ENCODE measurements around the gene NKAIN1. TPM values are rescaled to one million over a fixed set of nuclear protein-coding genes. Genes with fewer than 3 reads are reported as not detected.

The NKAIN1 gene
- total RNA-seq, 1 experiment from 2014 or later: 0.18 TPM

- peaks cover 18% of the 10 kb centered on the region for H3K27me3 ChIP-seq (ENCODE audit: low read length)
- H3K36me3 ChIP-seq (ENCODE audit: low read depth, low read length): no peaks in the 10 kb centered on the region
- TF ChIP-seq EZH2phosphoT487 (IDR thresholded peaks at IDR 0.05; ENCODE audit: borderline replicate concordance, low read length): no peak
- no peak for TF ChIP-seq EZH2 (IDR thresholded peaks at IDR 0.05; ENCODE audit: low read length, unreplicated experiment)
- no peak for TF ChIP-seq CTCF (conservative IDR thresholded peaks at IDR 0.05; ENCODE audit: low read depth, low read length)
- H3K9ac ChIP-seq (ENCODE audit: low read length): no peak overlapping the region
- no peaks in the 10 kb centered on the region for H3K79me2 ChIP-seq (ENCODE audit: low read length)
- DNase-seq (no peak), ATAC-seq (no peak)
- H3K27ac ChIP-seq (ENCODE audit: low read length): no peak overlapping the region
- no peak overlapping the region for H3K4me3 ChIP-seq (ENCODE audit: low read length)
- BruUV-seq (replicated peaks): no TSS peak
- no peak overlapping the region for H3K4me2 ChIP-seq (ENCODE audit: low read length)
- intact Hi-C loops (cut with micrococcal nuclease): no loop called here
- no peaks in the 10 kb centered on the region for H4K20me1 ChIP-seq (ENCODE audit: low read length)
- no peaks in the 10 kb centered on the region for H3K9me3 ChIP-seq (ENCODE audit: low read length)
- H3K9me2 ChIP-seq (replicated peaks; ENCODE audit: low read length): no peaks in the 10 kb centered on the region
- ChIA-PET POLR2A (ENCODE audit: unreplicated experiment) (no interaction called here), CTCF (no interaction called here)
- H3F3A ChIP-seq (ENCODE audit: low read length, unreplicated experiment): no peaks in the 10 kb centered on the region
- H3K4me1 ChIP-seq (ENCODE audit: insufficient read depth, low read length): 0 out of 2 replicates have a peak, but pooled peaks cover 1% of the 10 kb centered on the region
- H2AFZ ChIP-seq (ENCODE audit: low read length): no peak overlapping the region
These were observed 5.5 kb downstream of the NKAIN1 start for GRCh38 chr1:31234123-31234708.

GRCh38 chr1:31232689-31233088 lies 7.0 kb downstream of the NKAIN1 start:
- no peaks in the 10 kb centered on the region for H3K79me2 ChIP-seq (ENCODE audit: low read length)
- POLR2A ChIA-PET (ENCODE audit: unreplicated experiment): no interaction called here
- no peak overlapping the region for H3K4me3 ChIP-seq (ENCODE audit: low read length)
- BruUV-seq (replicated peaks): no TSS peak
- H4K20me1 ChIP-seq (ENCODE audit: low read length): no peaks in the 10 kb centered on the region
- H3K4me2 ChIP-seq (ENCODE audit: low read length): no peak overlapping the region
- intact Hi-C loops (cut with micrococcal nuclease): no loop called here
- ATAC-seq: no peak
- H3F3A ChIP-seq (ENCODE audit: low read length, unreplicated experiment): no peaks in the 10 kb centered on the region
- 0 out of 2 replicates have a peak, but pooled peaks cover 6% of the 10 kb centered on the region for H3K4me1 ChIP-seq (ENCODE audit: insufficient read depth, low read length)
- no peaks in the 10 kb centered on the region for H3K9me2 ChIP-seq (replicated peaks; ENCODE audit: low read length)
- no peak overlapping the region for H3K9ac ChIP-seq (ENCODE audit: low read length)
- H3K9me3 ChIP-seq (ENCODE audit: low read length): no peaks in the 10 kb centered on the region
- H3K27ac ChIP-seq (ENCODE audit: low read length): no peak overlapping the region
- DNase-seq: no peak
- H2AFZ ChIP-seq (ENCODE audit: low read length): no peak overlapping the region
- H3K36me3 ChIP-seq (ENCODE audit: low read depth, low read length): no peaks in the 10 kb centered on the region
- H3K27me3 ChIP-seq (ENCODE audit: low read length): 0 out of 2 replicates have a peak, but pooled peaks cover 4% of the 10 kb centered on the region
- TF ChIP-seq EZH2 (IDR thresholded peaks at IDR 0.05; ENCODE audit: low read length, unreplicated experiment) (no peak), EZH2phosphoT487 (IDR thresholded peaks at IDR 0.05; ENCODE audit: borderline replicate concordance, low read length) (no peak), CTCF (conservative IDR thresholded peaks at IDR 0.05; ENCODE audit: low read depth, low read length) (no peak)
- CTCF ChIA-PET: no interaction called here

- no peaks in the 10 kb centered on the region for H4K20me1 ChIP-seq (ENCODE audit: low read length)
- no peaks in the 10 kb centered on the region for H3K79me2 ChIP-seq (ENCODE audit: low read length)
- H3K36me3 ChIP-seq (ENCODE audit: low read depth, low read length): no peaks in the 10 kb centered on the region
- CTCF ChIA-PET: no interaction called here
- H3F3A ChIP-seq (ENCODE audit: low read length, unreplicated experiment): no peaks in the 10 kb centered on the region
- POLR2A ChIA-PET (ENCODE audit: unreplicated experiment): no interaction called here
- no peak overlapping the region for H3K9ac ChIP-seq (ENCODE audit: low read length)
- ATAC-seq (no peak), DNase-seq (no peak)
- 0 out of 2 replicates have a peak, but pooled peaks cover 4% of the 10 kb centered on the region for H3K27me3 ChIP-seq (ENCODE audit: low read length)
- H3K9me3 ChIP-seq (ENCODE audit: low read length): no peaks in the 10 kb centered on the region
- H2AFZ ChIP-seq (ENCODE audit: low read length): no peak overlapping the region
- no peak overlapping the region for H3K27ac ChIP-seq (ENCODE audit: low read length)
- H3K9me2 ChIP-seq (replicated peaks; ENCODE audit: low read length): no peaks in the 10 kb centered on the region
- H3K4me1 ChIP-seq (ENCODE audit: insufficient read depth, low read length): 0 out of 2 replicates have a peak, but pooled peaks cover 6% of the 10 kb centered on the region
- no peak overlapping the region for H3K4me3 ChIP-seq (ENCODE audit: low read length)
- TF ChIP-seq EZH2 (IDR thresholded peaks at IDR 0.05; ENCODE audit: low read length, unreplicated experiment): no peak
- TF ChIP-seq EZH2phosphoT487 (IDR thresholded peaks at IDR 0.05; ENCODE audit: borderline replicate concordance, low read length): no peak
- TF ChIP-seq CTCF (conservative IDR thresholded peaks at IDR 0.05; ENCODE audit: low read depth, low read length): no peak
- H3K4me2 ChIP-seq (ENCODE audit: low read length): no peak overlapping the region
- intact Hi-C loops (cut with micrococcal nuclease): no loop called here
- BruUV-seq (replicated peaks): no TSS peak
These were observed 7.9 kb downstream of the NKAIN1 start for GRCh38 chr1:31231802-31232201.
